GM21381 (cell line): ENCODE data around the gene VWA5B2.

Experiments used
- ATAC-seq: cut with Tn5 transposase; IDR thresholded peaks from one replicate; pipeline ENCODE4 v1.9.1; 2021; ENCODE audit warnings: mild to moderate bottlenecking, moderate library complexity; ENCODE audit not compliant: unreplicated experiment

VWA5B2 gene

GRCh38 chr3:184229394-184230080 lies at the start of gene VWA5B2:
Gene VWA5B2, plus strand, starts transcription at chr3:184229585. Its CDS starts 944 bp downstream, at chr3:184230529.
- ATAC-seq = peak; percentile 71

DNA sequence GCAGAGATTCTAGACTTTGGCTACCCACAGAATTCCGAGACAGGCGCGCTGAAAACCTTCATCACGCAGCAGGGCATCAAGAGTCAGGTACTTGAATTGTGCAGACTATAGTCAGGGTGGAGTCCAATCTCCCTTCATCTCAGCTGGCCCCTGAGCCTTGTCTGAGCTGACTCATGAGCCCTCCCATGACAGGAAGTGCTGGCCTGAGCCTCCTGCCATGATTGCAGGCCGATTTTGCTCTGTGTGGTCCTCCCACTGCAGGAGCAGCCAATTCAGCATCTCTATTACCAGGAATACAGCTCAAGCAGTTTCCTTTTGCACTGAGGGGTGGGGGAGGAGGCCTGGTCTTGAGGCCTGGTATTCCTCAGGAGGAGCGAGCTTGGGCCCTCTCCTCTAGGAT lies 49.2 kb upstream of the VWA5B2 start:
- no peak for ATAC-seq

DNA sequence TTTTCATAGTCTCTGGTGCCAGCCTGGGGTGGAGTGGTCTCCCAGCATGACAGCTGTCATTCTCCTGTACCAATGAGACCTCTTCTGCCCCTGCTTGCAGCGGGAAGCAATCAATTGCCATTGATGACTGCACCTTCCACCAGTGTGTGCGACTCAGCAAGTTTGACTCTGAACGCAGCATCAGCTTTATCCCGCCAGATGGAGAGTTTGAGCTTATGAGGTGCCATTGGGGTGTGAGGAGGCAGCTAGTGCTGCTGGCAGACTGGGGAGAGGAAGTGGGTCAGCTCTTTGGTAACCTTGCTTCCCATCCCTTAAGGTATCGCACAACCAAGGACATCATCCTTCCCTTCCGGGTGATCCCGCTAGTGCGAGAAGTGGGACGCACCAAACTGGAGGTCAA lies 47.8 kb upstream of the VWA5B2 start:
- no peak for ATAC-seq

- ATAC-seq = no peak
Measured at GRCh38 chr3:184183679-184184078, 45.7 kb upstream of the VWA5B2 start.

DNA sequence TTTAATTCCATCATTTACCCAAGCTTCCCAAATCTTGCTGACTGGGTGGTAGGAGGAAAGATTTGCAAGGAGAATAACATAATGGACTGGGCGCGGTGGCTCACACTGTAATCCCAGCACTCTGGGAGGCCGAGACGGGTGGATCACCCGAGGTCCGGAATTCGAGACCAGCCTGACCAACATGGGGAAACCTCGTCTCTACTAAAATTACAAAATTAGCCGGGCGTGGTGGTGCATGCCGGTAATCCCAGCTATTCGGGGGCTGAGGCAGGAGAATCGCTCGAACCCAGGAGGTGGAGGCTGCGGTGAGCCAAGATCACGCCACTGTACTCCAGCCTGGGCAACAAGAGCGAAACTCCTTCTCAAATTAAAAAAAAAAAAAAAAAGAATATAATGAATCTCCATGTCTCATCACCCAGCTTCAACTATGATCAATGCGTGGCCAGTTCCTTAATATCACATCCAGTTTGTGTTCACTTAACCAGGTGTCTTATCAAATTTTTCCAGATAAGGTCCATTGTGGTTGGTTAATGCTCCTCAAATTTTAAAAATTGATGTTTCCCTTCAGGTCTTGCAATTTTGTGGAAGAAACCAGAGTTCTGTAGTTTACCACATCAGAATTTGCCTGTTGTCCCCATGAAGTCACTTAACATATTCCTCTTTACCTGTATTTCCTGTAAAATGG lies 44.7 kb upstream of the VWA5B2 start:
- ATAC-seq = no peak

DNA sequence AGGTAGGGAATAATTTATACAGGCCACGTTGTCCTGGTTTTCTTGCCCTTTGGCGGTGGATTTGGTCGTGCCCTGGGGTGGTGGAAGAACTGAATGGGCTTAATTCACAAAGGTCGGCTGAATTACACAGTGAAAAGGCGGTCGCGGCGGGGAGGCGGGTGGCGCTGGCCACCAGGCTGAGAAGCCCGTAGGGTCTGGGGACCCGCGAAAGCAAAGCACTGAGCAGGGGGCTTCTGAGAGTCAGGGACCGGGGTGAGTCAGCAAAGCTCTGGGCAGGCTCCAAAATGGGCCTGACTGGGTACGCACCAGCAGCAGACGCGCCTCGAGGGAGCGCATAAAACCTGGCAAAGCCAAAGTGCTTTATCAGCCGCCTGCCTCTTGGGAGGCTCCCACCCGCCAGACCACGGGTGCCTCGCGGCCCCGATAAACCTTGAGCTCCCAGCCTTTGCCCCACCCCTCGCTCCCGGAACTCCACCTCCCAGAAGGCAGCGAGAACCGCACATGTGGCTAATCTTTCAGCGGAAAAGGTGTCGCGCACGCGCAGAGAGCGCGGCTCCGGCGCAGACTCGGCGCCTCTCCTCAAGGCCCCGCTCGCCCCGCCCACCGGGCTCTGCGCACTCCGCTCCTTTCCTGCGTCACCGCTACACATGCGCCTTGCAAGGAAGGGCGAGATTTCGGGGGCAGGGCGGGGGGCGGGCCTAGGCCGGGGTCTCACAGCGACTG lies 43.8 kb upstream of the VWA5B2 start:
- ATAC-seq = peak; percentile 92

DNA sequence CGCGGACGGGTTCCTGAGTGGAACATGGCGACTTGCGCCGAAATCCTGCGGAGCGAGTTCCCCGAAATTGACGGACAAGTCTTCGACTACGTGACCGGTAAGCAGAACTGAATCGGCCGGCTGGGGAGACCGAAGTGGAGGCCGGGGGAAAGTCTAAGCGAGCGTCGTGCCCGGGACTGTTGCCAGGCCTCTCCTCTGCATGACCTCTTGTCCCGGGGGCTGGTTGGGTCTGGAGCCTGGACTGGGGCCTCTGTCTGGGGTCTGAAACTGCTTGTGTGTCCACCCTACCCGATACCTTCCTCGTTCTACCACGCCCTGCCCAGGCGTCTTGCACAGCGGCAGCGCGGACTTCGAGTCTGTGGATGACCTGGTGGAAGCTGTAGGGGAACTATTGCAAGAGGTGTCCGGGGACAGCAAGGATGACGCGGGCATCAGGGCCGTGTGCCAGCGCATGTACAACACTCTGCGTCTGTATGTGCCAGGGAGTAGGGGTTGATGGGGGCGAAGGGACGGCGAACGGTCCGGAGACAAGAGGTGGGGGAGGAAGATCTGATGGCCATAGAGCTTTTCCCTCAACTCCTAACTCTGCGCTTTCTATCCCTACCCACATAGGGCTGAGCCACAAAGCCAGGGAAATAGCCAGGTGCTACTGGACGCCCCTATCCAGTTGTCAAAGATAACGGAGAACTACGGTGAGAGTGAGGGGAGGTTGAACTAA lies 43.0 kb upstream of the VWA5B2 start, which contains the start of gene ABCF3:
Gene ABCF3 (plus strand): TSS at position 16 of the 718 bp plus-strand sequence. CDS start 9 bp downstream, at position 25.
- peak; percentile 22 for ATAC-seq

- no peak for ATAC-seq
Measured at GRCh38 chr3:184186902-184187207, 42.5 kb upstream of the VWA5B2 start.

DNA sequence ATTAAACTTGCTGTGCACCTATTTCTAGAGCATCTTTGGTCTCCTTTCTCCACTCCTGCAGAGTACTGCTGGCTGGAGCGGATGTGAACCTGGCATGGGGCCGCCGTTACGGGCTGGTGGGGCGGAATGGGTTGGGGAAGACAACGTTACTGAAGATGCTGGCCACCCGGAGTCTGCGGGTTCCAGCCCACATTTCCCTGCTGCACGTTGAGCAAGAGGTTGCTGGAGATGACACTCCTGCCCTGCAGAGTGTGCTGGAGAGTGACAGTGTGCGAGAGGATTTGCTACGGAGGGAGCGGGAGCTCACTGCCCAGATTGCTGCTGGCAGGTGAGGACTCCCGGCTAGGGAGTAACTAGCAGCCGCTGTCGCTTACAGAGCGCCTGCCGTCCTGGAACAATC lies 41.3 kb upstream of the VWA5B2 start:
- no peak for ATAC-seq

DNA sequence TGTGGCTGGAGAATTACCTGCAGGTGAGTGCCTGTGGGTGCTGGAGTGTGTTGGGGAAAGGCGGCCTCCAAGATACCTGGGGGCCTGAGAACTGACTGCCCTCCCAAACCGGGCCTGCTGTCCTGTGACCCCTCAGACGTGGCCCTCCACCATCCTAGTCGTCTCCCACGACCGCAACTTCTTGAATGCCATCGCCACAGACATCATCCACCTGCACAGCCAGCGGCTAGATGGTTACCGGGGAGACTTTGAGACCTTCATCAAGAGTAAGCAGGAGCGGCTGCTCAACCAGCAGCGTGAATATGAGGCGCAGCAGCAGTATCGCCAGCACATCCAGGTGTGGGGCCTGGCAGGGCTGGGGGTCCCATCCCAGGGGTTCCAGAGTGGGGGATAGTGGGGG lies 40.0 kb upstream of the VWA5B2 start:
- ATAC-seq = no peak

DNA sequence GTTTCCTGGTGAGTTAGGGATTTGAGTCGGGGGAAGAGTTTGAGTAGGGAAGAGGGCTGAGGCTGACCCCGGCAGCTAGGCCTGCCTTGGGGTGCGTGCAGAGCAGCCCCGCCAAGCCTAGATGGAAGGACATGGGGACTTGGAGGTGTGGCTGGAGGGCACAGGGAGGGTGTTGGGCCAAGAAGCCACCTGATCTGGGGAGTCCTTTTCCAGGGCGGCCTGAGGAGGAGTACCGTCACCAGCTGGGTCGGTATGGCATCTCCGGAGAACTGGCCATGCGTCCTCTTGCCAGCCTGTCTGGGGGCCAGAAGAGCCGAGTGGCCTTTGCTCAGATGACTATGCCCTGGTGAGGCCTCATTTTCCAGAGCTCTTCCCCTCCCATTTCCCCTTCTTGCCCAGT lies 36.5 kb upstream of the VWA5B2 start:
- ATAC-seq = no peak

GRCh38 chr3:184193991-184194539 lies 35.3 kb upstream of the VWA5B2 start:
- no peak for ATAC-seq

DNA sequence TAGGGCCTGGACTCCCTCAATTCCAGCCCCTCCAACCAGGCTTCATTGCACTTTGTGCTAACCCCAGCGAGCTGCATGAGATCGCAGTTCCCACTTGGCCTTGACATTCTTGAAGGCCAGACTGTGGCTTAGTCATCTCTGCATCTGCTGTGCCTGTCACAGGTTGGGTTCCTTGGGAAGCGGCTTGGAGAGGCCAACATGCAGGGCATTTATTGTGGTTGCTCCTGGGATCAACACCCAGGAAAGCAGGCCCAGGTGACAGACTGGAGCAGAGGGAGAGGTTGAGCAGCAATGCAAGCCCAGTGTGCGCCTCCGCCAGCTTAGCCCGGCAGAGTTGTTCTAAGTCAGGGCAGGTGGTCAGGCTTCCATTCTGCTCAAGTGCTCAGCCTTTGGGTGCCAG lies 32.8 kb upstream of the VWA5B2 start:
- ATAC-seq = no peak

DNA sequence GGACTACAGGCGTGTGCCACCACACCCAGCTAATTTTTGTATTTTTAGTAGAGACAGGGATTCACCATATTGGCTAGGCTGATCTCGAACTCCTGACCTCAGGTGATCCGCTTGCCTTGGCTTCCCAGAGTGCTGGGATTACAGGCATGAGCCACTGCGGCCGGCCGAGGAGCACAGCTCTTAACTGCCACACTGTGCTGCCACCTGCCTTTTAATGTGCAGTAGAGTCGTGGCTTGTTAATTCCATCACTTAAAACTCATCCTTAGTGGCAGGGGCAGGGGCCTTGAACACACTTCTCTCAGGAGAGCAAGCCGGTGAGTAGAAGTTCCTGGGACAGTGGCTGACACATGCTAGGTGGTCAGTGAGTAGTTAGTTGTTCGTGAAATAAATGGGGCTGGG lies 30.9 kb upstream of the VWA5B2 start:
- no peak for ATAC-seq

DNA sequence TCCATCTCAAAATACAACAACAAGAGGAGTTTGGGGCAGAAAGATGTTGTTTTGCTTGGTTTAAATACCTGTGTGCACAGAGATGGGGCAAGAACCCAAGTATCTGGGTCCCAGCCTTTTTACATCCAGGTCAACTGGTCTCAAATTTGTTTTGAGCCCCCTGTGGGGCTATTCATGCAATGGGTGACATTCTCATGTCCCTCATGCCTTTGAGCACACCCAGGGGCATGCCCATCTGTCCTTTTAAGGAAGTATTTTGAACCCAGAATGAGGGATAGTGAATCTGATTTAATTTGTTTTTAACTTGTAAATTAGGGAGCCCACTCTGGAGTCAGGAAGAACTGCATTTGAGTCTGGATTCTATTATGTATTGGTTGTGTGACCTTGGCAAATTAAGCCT lies 28.6 kb upstream of the VWA5B2 start:
- ATAC-seq = no peak

- ATAC-seq = no peak
Measured at GRCh38 chr3:184203526-184203925, 25.9 kb upstream of the VWA5B2 start.

DNA sequence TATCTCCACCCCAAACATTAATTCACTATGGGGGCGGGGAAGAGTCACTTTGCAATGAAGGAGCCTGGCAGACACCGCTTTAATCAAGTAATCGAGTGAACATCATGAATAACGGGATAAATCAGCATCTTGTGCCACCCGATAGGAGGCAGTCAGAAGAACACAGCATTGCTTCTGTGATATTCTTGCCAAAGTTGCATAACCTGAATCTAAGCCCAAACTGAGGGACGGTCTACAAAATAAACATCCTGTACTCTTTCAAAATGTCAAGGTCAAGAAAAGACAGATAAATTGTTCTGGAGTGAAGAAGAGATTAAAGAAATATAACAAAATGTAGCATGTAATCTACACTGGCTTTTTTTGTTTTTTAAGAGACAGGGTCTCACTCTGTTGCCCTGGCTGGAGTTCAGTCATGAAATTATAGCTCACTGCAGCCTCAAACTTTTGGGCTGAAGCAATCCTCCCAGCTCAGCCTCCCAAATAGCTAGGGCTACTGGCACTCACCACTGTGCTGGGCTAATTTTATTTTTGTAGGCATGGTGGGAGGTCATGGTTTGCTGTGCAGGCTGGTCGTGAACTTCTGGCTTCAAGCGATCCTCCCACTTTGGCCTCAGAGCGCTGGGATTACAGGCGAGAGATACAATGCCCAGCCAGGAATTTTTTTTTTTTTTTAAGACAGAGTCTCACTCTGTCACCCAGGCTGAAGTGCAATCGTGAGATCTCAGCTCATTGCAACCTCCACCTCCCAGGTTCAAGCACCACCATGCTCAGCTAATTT lies 20.1 kb upstream of the VWA5B2 start:
- no peak for ATAC-seq

- ATAC-seq = no peak
Measured at GRCh38 chr3:184211297-184211696, 18.1 kb upstream of the VWA5B2 start.

DNA sequence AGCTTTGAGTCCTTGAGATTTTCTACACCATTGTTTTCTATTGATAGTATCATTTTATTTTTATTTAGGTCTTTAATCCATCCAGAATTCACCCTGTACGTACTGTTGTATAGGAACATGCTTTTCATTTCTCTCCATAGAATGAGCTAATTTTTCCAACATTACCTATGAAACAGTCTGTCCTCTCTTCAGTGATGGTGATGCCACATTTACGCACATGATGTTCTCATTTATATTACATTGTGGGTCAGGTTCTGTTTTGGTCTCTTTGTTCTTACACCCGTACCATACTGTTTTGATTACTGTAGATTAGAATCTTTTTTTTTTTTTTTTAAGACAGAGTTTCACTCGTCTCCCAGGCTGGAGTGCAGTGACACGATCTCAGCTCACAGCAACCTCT lies 17.7 kb upstream of the VWA5B2 start:
- no peak for ATAC-seq

- no peak for ATAC-seq
Measured at GRCh38 chr3:184218814-184219213, 10.6 kb upstream of the VWA5B2 start.
